HepG2 (cell line): ENCODE measurements around the gene FAM240A. TPM values are rescaled to one million over a fixed set of nuclear protein-coding genes. Genes with fewer than 3 reads are reported as not detected.

Source experiments
- ATAC-seq: fragments of 200-7000 bp; cut with Tn5 transposase; 3 replicates; pipeline ENCODE4 v1.9.1; 2020; ENCODE audit warnings: mild to moderate bottlenecking, moderate library complexity
- BruUV-seq: library from RNA; stranded (reverse); fragments of 400-500 nt; replicated peaks from 2 replicates; lab custom pipeline; 2021; lab: Mats Ljungman, UMichigan
- CTCF ChIA-PET: fragments of 300-600 bp; formaldehyde crosslinking; extraction: SDS; loops from one replicate; lab custom pipeline; 2021; ENCODE audit warnings: low total read pairs, inconsistent platforms, low intra/inter-chr PET ratio; lab: Yijun Ruan, JAX
- POLR2A ChIA-PET: fragments of 350-600 bp; sonication (Branson Sonifier 250); formaldehyde crosslinking; loops from one replicate; lab custom pipeline; 2020; ENCODE audit warnings: antibody characterized with exemption, inconsistent platforms; lab: Yijun Ruan, JAX
- DNase-seq: peaks from one replicate; pipeline ENCODE4 v3.0.0-alpha.2; 2015; ENCODE audit warnings: low spot score
- FAIRE-seq: peaks from 3 replicates; lab custom pipeline; 2011; peaks lifted over from hg19 to GRCh38; lab: Jason Lieb, UNC
- H2AFZ ChIP-seq: one replicate; pipeline ENCODE4 v1.6.1; 2011; ENCODE audit warnings: low read length, inconsistent platforms
- H3K27ac ChIP-seq: fragments of 300-600 bp; 3 replicates; pipeline ENCODE4 v1.8.0; 2011; ENCODE audit warnings: mixed run types, mild to moderate bottlenecking, mixed read lengths, low read length, inconsistent platforms; ENCODE audit not compliant: insufficient read depth; ENCODE audit errors: extremely low read length
- H3K27me3 ChIP-seq, 2 experiments: fragments of 200-600 bp in 1 of 2; 2 replicates in 1 of 2; 3 replicates in 1 of 2; pipeline versions ENCODE4 v1.6.0 to v1.8.0; 2011; ENCODE audit warnings: low read length in 2 of 2, mild to moderate bottlenecking in 2 of 2, moderate library complexity in 2 of 2, inconsistent platforms in 1 of 2; ENCODE audit not compliant: insufficient read depth in 2 of 2, control insufficient read depth in 1 of 2
- H3K36me3 ChIP-seq, 2 experiments: fragments of 200-600 bp in 1 of 2; replicated peaks in 1 of 2; 2 replicates in 1 of 2; 3 replicates in 1 of 2; pipeline versions ENCODE4 v1.5.1 to v1.8.0; 2011; ENCODE audit warnings: low read length in 2 of 2, inconsistent platforms in 1 of 2; ENCODE audit not compliant: insufficient read depth in 2 of 2, control insufficient read depth in 1 of 2
- H3K4me1 ChIP-seq: 2 replicates; pipeline ENCODE4 v1.5.1; 2012; ENCODE audit warnings: low read length, inconsistent platforms; ENCODE audit not compliant: insufficient read depth
- H3K4me2 ChIP-seq: 2 replicates; pipeline ENCODE4 v1.6.0; 2011; ENCODE audit warnings: low read depth, low read length, inconsistent platforms
- H3K4me3 ChIP-seq, 3 experiments: fragments of 200-600 bp in 1 of 3; sonication (generic), shearing (Covaris generic) in 1 of 3; replicated peaks in 1 of 3; 2 replicates each; pipeline ENCODE4 v1.5.1; 2011 to 2016; ENCODE audit warnings: low read length in 3 of 3, inconsistent platforms in 2 of 3, low read depth in 2 of 3, mild to moderate bottlenecking in 2 of 3, control low read depth in 1 of 3, mixed read lengths in 1 of 3; ENCODE audit not compliant: insufficient read depth in 1 of 3
- H3K79me2 ChIP-seq: one replicate; pipeline ENCODE4 v1.6.1; 2011; ENCODE audit warnings: low read length, inconsistent platforms; ENCODE audit not compliant: insufficient read depth
- H3K9ac ChIP-seq: 2 replicates; pipeline ENCODE4 v1.6.0; 2011; ENCODE audit warnings: mild to moderate bottlenecking, low read depth, low read length, inconsistent platforms; ENCODE audit not compliant: insufficient read depth
- H3K9me3 ChIP-seq: 2 replicates; pipeline ENCODE4 v1.5.1; 2012; ENCODE audit warnings: mild to moderate bottlenecking, low read length
- H4K20me1 ChIP-seq: 2 replicates; pipeline ENCODE4 v1.6.0; 2011; ENCODE audit warnings: inconsistent platforms, mild to moderate bottlenecking, low read length, moderate library complexity; ENCODE audit not compliant: insufficient read depth
- AHR ChIP-seq: IDR thresholded peaks from 2 replicates; pipeline ENCODE4 v1.6.1; 2018; ENCODE audit warnings: missing genetic modification reagents, missing compliant biosample characterization
- IKZF1 ChIP-seq: fragments of 450-650 bp; IDR thresholded peaks from 2 replicates; pipeline ENCODE4 v1.7.1; 2016
- RARA ChIP-seq: IDR thresholded peaks from 2 replicates; pipeline ENCODE4 v1.6.1; 2016; ENCODE audit warnings: missing genetic modification reagents, missing compliant biosample characterization
- RBM39 ChIP-seq: fragments of 200-400 bp; formaldehyde crosslinking; IDR thresholded peaks from one replicate; pipeline ENCODE4 v1.6.1; 2018; ENCODE audit warnings: antibody characterized with exemption, mild to moderate bottlenecking, low read depth, low read length; ENCODE audit not compliant: poor library complexity, severe bottlenecking
- REPIN1 ChIP-seq: sonication (generic); formaldehyde crosslinking; IDR thresholded peaks from 2 replicates; pipeline ENCODE4 v1.8.0; 2022; ENCODE audit warnings: missing genetic modification reagents, low read depth, mild to moderate bottlenecking, borderline replicate concordance
- RORA ChIP-seq: sonication (generic); formaldehyde crosslinking; IDR thresholded peaks from 2 replicates; pipeline ENCODE4 v1.5.0; 2020; ENCODE audit warnings: mild to moderate bottlenecking, missing genetic modification reagents, moderate library complexity
- ZNF230 ChIP-seq: sonication (generic); formaldehyde crosslinking; IDR thresholded peaks from 2 replicates; pipeline ENCODE4 v1.4.0; 2020; ENCODE audit warnings: mild to moderate bottlenecking, missing genetic modification reagents
- WGBS: methylation state at CpG from one replicate; pipeline ENCODE4 v1.1.6; 2017; ENCODE audit warnings: low lambda C conversion rate; 5-methylcytosine and 5-hydroxymethylcytosine counted together
- in situ Hi-C: cut with HindIII; loops from 2 replicates; pipeline ENCODE4 v1.10.0; 2017; ENCODE audit warnings: low pct_unique_long_range_greater_than_20kb; ENCODE audit not compliant: extremely low pct_ligation_motif_present
- intact Hi-C: fragments of 100-400 bp; cut with micrococcal nuclease; formaldehyde crosslinking; loops from one replicate; pipeline ENCODE4 v1.10.0; 2022; ENCODE audit not compliant: unreplicated experiment
- polyA plus RNA-seq, 8 experiments: library from polyadenylated mRNA; depleted of rRNA in 3 of 8; stranded (reverse) in 7 of 8; unstranded in 1 of 8; fragments of >200 nt; fragmentation: Illumina TruSeq in 4 of 8; extraction: Trizol in 4 of 8; gene quantifications; 2 replicates each; pipeline versions ENCODE4 v1.2.1 to v1.2.3, GENCODE V29; 2011 to 2016; ENCODE audit warnings: low read depth in 4 of 8, missing spikeins in 1 of 8, mixed read lengths in 1 of 8; ENCODE audit not compliant: insufficient read depth in 1 of 8
- total RNA-seq, 5 experiments: library from RNA; depleted of rRNA; stranded (reverse); fragments of >200 nt; fragmentation: Illumina TruSeq; extraction: Trizol; gene quantifications; 2 replicates each; pipeline ENCODE4 v1.2.3, GENCODE V29; 2016; ENCODE audit warnings: low read depth in 1 of 5
- TF ChIP-seq, protein P1 (sequence below): sonication (generic); formaldehyde crosslinking; IDR thresholded peaks from 2 replicates; pipeline ENCODE4 v1.4.0; 2020; ENCODE audit warnings: mild to moderate bottlenecking, missing genetic modification reagents, borderline replicate concordance
- TF ChIP-seq, protein P2 (sequence below): sonication (generic); formaldehyde crosslinking; IDR thresholded peaks from 2 replicates; pipeline ENCODE4 v1.4.0; 2020; ENCODE audit warnings: missing genetic modification reagents
- TF ChIP-seq, protein P3 (sequence below): sonication (generic); formaldehyde crosslinking; IDR thresholded peaks from 2 replicates; pipeline ENCODE4 v1.8.1; 2023; ENCODE audit warnings: mild to moderate bottlenecking, missing genetic modification reagents

Gene FAM240A
- total and polyA plus RNA-seq, 2 of the 13 experiments (the other 11 are each of a cell fraction or from before 2014, with no cell fraction given): not detected

DNA sequence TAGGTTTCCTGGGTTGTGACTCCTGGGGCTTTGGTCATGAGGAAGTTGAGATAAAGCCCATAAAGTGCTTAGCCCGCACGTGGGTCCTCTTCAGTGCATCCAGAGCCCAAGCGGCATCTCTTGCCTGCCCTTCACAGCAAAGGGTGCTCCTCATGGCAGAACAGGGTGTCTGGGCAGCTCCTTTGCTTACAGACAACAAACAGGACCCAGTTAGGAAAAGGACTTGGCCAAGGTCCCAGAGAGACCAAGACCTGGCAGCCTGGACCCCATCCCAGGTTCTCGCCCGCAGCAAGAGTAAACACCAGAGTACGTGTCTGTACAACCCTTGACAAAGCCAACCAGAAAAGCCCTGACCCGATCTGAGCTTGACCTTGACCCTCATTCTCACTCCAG is 54.1 kb downstream of the FAM240A start:
- no peaks in the 10 kb centered on the region for H4K20me1 ChIP-seq
- WGBS: 0% methylated on average over 2 of the region's 7 CpGs
- no peaks in the 10 kb centered on the region for H3K9me3 ChIP-seq
- in situ Hi-C loops: loop anchor here (10.0 kb wide), 1 partner anchor 182 kb away; no protein-coding TSS in a partner anchor
- no peak overlapping the region for H2AFZ ChIP-seq
- no peak overlapping the region for H3K27ac ChIP-seq
- TF ChIP-seq RARA (CRISPR knock-in tag) (peak; percentile 52; the same call in 1 of the 2 replicates), RBM39 (no peak)
- BruUV-seq: no TSS peak
- ATAC-seq (no peak), FAIRE-seq (no peak), DNase-seq (no peak)
- POLR2A ChIA-PET: no interaction called here
- no peaks in the 10 kb centered on the region for H3K79me2 ChIP-seq
- CTCF ChIA-PET: no interaction called here
- no peaks in the 10 kb centered on the region for H3K36me3 ChIP-seq
- intact Hi-C loops: no loop called here
- no peaks in the 10 kb centered on the region for H3K4me1 ChIP-seq
- H3K27me3 ChIP-seq: peaks cover 3 to 27% of the 10 kb centered on the region in 2 experiments; a peak in 2 of 5 replicates
- H3K4me3 ChIP-seq: no peak overlapping the region
- H3K9ac ChIP-seq: no peak overlapping the region
- no peak overlapping the region for H3K4me2 ChIP-seq

DNA sequence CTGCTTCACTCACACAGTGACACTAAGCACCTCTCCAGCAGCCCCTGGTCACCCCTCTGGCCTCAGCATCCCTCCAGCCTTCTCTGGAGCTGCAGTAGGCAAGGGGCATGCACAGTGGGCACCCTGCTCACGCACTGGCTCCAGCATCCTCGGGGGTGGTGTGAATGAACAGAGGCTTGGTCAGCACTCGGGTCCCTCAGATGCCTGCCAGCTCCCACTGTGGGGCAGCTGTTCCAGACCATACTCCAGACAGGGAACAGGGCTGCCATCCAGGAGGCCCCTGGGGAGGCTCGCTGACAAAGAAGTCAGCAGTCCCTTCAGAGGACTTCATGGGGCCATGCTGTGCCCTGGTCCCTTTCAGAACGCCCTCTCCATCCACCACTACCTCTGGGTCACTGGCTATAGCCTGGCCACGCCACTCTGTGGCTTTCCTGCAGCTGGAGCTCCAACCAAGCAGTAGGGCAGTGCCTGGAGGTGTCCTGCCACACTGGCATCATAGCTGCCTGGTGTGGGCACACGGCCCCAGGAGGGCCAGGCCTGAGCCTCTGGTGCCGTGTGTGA is 54.8 kb downstream of the FAM240A start:
- no TSS peak for BruUV-seq
- POLR2A ChIA-PET: no interaction called here
- TF ChIP-seq, protein P1, sequence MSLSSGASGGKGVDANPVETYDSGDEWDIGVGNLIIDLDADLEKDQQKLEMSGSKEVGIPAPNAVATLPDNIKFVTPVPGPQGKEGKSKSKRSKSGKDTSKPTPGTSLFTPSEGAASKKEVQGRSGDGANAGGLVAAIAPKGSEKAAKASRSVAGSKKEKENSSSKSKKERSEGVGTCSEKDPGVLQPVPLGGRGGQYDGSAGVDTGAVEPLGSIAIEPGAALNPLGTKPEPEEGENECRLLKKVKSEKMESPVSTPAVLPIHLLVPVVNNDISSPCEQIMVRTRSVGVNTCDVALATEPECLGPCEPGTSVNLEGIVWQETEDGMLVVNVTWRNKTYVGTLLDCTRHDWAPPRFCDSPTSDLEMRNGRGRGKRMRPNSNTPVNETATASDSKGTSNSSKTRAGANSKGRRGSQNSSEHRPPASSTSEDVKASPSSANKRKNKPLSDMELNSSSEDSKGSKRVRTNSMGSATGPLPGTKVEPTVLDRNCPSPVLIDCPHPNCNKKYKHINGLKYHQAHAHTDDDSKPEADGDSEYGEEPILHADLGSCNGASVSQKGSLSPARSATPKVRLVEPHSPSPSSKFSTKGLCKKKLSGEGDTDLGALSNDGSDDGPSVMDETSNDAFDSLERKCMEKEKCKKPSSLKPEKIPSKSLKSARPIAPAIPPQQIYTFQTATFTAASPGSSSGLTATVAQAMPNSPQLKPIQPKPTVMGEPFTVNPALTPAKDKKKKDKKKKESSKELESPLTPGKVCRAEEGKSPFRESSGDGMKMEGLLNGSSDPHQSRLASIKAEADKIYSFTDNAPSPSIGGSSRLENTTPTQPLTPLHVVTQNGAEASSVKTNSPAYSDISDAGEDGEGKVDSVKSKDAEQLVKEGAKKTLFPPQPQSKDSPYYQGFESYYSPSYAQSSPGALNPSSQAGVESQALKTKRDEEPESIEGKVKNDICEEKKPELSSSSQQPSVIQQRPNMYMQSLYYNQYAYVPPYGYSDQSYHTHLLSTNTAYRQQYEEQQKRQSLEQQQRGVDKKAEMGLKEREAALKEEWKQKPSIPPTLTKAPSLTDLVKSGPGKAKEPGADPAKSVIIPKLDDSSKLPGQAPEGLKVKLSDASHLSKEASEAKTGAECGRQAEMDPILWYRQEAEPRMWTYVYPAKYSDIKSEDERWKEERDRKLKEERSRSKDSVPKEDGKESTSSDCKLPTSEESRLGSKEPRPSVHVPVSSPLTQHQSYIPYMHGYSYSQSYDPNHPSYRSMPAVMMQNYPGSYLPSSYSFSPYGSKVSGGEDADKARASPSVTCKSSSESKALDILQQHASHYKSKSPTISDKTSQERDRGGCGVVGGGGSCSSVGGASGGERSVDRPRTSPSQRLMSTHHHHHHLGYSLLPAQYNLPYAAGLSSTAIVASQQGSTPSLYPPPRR (CRISPR knock-in tag): no peak
- TF ChIP-seq REPIN1 (CRISPR knock-in tag): no peak
- no peak for TF ChIP-seq IKZF1
- TF ChIP-seq ZNF230 (CRISPR knock-in tag): no peak
- no peak for TF ChIP-seq RORA (CRISPR knock-in tag)
- no peak for TF ChIP-seq AHR (CRISPR knock-in tag)
- TF ChIP-seq, protein P2, sequence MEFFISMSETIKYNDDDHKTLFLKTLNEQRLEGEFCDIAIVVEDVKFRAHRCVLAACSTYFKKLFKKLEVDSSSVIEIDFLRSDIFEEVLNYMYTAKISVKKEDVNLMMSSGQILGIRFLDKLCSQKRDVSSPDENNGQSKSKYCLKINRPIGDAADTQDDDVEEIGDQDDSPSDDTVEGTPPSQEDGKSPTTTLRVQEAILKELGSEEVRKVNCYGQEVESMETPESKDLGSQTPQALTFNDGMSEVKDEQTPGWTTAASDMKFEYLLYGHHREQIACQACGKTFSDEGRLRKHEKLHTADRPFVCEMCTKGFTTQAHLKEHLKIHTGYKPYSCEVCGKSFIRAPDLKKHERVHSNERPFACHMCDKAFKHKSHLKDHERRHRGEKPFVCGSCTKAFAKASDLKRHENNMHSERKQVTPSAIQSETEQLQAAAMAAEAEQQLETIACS (CRISPR knock-in tag): no peak
- TF ChIP-seq, protein P3, sequence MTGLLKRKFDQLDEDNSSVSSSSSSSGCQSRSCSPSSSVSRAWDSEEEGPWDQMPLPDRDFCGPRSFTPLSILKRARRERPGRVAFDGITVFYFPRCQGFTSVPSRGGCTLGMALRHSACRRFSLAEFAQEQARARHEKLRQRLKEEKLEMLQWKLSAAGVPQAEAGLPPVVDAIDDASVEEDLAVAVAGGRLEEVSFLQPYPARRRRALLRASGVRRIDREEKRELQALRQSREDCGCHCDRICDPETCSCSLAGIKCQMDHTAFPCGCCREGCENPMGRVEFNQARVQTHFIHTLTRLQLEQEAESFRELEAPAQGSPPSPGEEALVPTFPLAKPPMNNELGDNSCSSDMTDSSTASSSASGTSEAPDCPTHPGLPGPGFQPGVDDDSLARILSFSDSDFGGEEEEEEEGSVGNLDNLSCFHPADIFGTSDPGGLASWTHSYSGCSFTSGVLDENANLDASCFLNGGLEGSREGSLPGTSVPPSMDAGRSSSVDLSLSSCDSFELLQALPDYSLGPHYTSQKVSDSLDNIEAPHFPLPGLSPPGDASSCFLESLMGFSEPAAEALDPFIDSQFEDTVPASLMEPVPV (CRISPR knock-in tag): no peak

More for the DNA sequence above, 54.8 kb downstream of the FAM240A start:
- no peak for ATAC-seq
- Histone ChIP-seq H3K27me3 (peaks cover 1 to 27% of the 10 kb centered on the region in 2 experiments; a peak in 1 of 5 replicates), H3K36me3 (no peaks in the 10 kb centered on the region), H3K9ac (no peak overlapping the region), H4K20me1 (no peaks in the 10 kb centered on the region), H3K27ac (no peak overlapping the region), H3K79me2 (no peaks in the 10 kb centered on the region), H3K4me3 (no peak overlapping the region), H3K9me3 (no peaks in the 10 kb centered on the region), H3K4me2 (no peak overlapping the region), H2AFZ (no peak overlapping the region), H3K4me1 (no peaks in the 10 kb centered on the region)
- FAIRE-seq: no peak
- 0% methylated on average over 2 of the region's 8 CpGs for WGBS
- no peak for DNase-seq
- in situ Hi-C loops (loop anchor here (10.0 kb wide), 1 partner anchor 182 kb away; no protein-coding TSS in a partner anchor), intact Hi-C loops (no loop called here)
- CTCF ChIA-PET: no interaction called here
